Esophagus muscularis mucosa (tissue), 4 donors: ENCODE data around the gene PSAP. TPM values are rescaled to one million over a fixed set of nuclear protein-coding genes. Genes with fewer than 3 reads are reported as not detected.

Source experiments
- DNase-seq: peaks from one replicate; pipeline ENCODE4 v3.0.0-alpha.2; 2017; ENCODE audit errors: extremely low spot score
- H3K27ac ChIP-seq, 4 donors: fragments of 200-600 bp; sonication (generic); replicated peaks in 1 of 4; 1 replicate in 3 of 4; 2 replicates in 1 of 4; pipeline ENCODE4 v1.5.1; 2016 to 2019; ENCODE audit warnings: mild to moderate bottlenecking in 1 of 4
- H3K27me3 ChIP-seq, 4 donors: fragments of 200-600 bp; sonication (generic); one replicate each; pipeline versions ENCODE4 v1.5.1 to v1.6.0; 2016 to 2019
- H3K36me3 ChIP-seq, 4 donors: fragments of 200-600 bp; sonication (generic); one replicate each; pipeline ENCODE4 v1.5.1; 2016 to 2019
- H3K4me1 ChIP-seq, 4 donors: fragments of 200-600 bp; sonication (generic); one replicate each; pipeline ENCODE4 v1.5.1; 2016 to 2019
- H3K4me3 ChIP-seq, 4 donors: fragments of 200-600 bp; sonication (generic); 1 replicate in 2 of 4; 2 replicates in 2 of 4; pipeline ENCODE4 v1.5.1; 2016 to 2019; ENCODE audit warnings: mild to moderate bottlenecking in 4 of 4, moderate library complexity in 1 of 4
- H3K9me3 ChIP-seq, 4 donors: fragments of 200-600 bp; sonication (generic); 1 replicate in 3 of 4; 2 replicates in 1 of 4; pipeline ENCODE4 v1.5.1; 2016 to 2019
- CTCF ChIP-seq, 3 experiments: fragments of 200-600 bp in 2 of 3; fragments of 450-650 bp in 1 of 3; sonication (generic) in 2 of 3; IDR thresholded peaks; one replicate each; pipeline ENCODE4 v1.5.1; 2017 to 2019; ENCODE audit warnings: antibody characterized with exemption in 3 of 3, mild to moderate bottlenecking in 2 of 3, moderate library complexity in 1 of 3
- EP300 ChIP-seq: sonication (generic); formaldehyde crosslinking; IDR thresholded peaks from one replicate; pipeline ENCODE4 v1.6.1; 2017; ENCODE audit warnings: antibody characterized with exemption
- POLR2A ChIP-seq: fragments of 450-650 bp; IDR thresholded peaks from one replicate; pipeline ENCODE4 v1.6.1; 2017; ENCODE audit warnings: antibody characterized with exemption, moderate library complexity, mild to moderate bottlenecking, low read depth
- POLR2AphosphoS5 ChIP-seq, 2 donors: sonication (generic); formaldehyde crosslinking; IDR thresholded peaks; one replicate each; pipeline ENCODE4 v1.6.1; 2017; ENCODE audit warnings: antibody characterized with exemption in 2 of 2
- WGBS: methylation state at CpG from one replicate; pipeline ENCODE4 v1.1.5; 2018; 5-methylcytosine and 5-hydroxymethylcytosine counted together
- intact Hi-C: fragments of 100-400 bp; cut with DNase I; formaldehyde crosslinking; loops from one replicate; pipeline ENCODE4 v1.15.1; 2023
- total RNA-seq, 4 donors: library from RNA; depleted of rRNA; stranded (reverse); fragments of >200 nt; gene quantifications; one replicate each; pipeline versions ENCODE4 v1.1.0 to v1.2.1, GENCODE V29; 2016

The PSAP gene
- total RNA-seq, 4 donors from 2014 or later, result 537 to 740 (median 698) TPM

GRCh38 chr10:71815515-71816130, 35.4 kb downstream of the PSAP start:
- 73% methylated on average over 8 of the region's 15 CpGs for WGBS
- Histone ChIP-seq H3K36me3 (peaks cover 49 to 65% (median 60%) of the 10 kb centered on the region in 4 donors), H3K4me1 (peaks cover 38 to 56% (median 44%) of the 10 kb centered on the region in 4 donors), H3K27ac (no peak overlapping the region), H3K27me3 (no peaks in the 10 kb centered on the region), H3K4me3 (no peak overlapping the region), H3K9me3 (no peaks in the 10 kb centered on the region)
- intact Hi-C loops, result loop anchor here (10.0 kb wide), 2 partner anchors 251 to 501 kb away; partner anchors contain the start of gene SLC29A3
- DNase-seq, result no peak
- TF ChIP-seq POLR2A, result no peak
- no peak for TF ChIP-seq POLR2AphosphoS5 (IDR thresholded peaks at IDR 0.05)
- TF ChIP-seq CTCF (IDR thresholded peaks at IDR 0.05), result no peak
- no peak for TF ChIP-seq EP300

DNA sequence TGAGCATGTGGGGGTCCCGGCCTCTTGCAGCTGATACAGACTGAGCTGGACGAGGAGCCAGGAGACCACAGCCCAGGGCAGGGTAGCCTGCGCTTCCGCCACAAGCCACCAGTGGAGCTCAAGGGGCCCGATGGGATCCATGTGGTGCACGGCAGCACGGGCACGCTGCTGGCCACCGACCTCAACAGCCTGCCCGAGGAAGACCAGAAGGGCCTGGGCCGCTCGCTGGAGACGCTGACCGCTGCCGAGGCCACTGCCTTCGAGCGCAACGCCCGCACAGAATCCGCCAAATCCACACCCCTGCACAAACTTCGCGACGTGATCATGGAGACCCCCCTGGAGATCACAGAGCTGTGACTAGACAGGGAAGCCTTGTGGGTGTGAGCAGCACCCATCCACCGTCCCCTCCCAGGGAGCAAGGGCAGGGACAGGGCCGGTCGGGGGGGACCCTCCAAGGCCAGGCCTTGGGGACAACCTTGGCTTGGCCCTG, 36.1 kb downstream of the PSAP start:
- Histone ChIP-seq H3K27ac (no peak overlapping the region), H3K4me1 (peaks cover 38 to 56% (median 44%) of the 10 kb centered on the region in 4 donors), H3K9me3 (no peaks in the 10 kb centered on the region), H3K27me3 (no peaks in the 10 kb centered on the region), H3K36me3 (peaks cover 42 to 59% (median 53%) of the 10 kb centered on the region in 4 donors), H3K4me3 (no peak overlapping the region)
- WGBS, result 88% methylated on average over 7 of the region's 26 CpGs
- no peak for DNase-seq
- no peak for TF ChIP-seq POLR2AphosphoS5 (IDR thresholded peaks at IDR 0.05)
- no peak for TF ChIP-seq EP300
- TF ChIP-seq POLR2A, result no peak
- no peak for TF ChIP-seq CTCF (IDR thresholded peaks at IDR 0.05)
- intact Hi-C loops, result loop anchor here (5.0 to 10.0 kb wide), 3 partner anchors 250 to 500 kb away; partner anchors contain the start of genes CDH23 and SLC29A3

- WGBS, result 84% methylated on average over 4 of the region's 11 CpGs
- intact Hi-C loops, result loop anchor here (5.0 to 10.0 kb wide), 3 partner anchors 248 to 498 kb away; partner anchors contain the start of genes CDH23 and SLC29A3
- peaks cover 28 to 48% (median 39%) of the 10 kb centered on the region in 4 donors for H3K4me1 ChIP-seq
- TF ChIP-seq POLR2AphosphoS5 (IDR thresholded peaks at IDR 0.05), result no peak
- TF ChIP-seq CTCF (IDR thresholded peaks at IDR 0.05), result no peak
- TF ChIP-seq POLR2A, result no peak
- TF ChIP-seq EP300, result no peak
- peaks cover 23 to 39% (median 37%) of the 10 kb centered on the region in 4 donors for H3K36me3 ChIP-seq
- no peaks in the 10 kb centered on the region for H3K27me3 ChIP-seq
- no peaks in the 10 kb centered on the region for H3K9me3 ChIP-seq
- no peak overlapping the region for H3K27ac ChIP-seq
- DNase-seq, result no peak
- no peak overlapping the region for H3K4me3 ChIP-seq
Measured at GRCh38 chr10:71812913-71813590, 38.0 kb downstream of the PSAP start.

DNA sequence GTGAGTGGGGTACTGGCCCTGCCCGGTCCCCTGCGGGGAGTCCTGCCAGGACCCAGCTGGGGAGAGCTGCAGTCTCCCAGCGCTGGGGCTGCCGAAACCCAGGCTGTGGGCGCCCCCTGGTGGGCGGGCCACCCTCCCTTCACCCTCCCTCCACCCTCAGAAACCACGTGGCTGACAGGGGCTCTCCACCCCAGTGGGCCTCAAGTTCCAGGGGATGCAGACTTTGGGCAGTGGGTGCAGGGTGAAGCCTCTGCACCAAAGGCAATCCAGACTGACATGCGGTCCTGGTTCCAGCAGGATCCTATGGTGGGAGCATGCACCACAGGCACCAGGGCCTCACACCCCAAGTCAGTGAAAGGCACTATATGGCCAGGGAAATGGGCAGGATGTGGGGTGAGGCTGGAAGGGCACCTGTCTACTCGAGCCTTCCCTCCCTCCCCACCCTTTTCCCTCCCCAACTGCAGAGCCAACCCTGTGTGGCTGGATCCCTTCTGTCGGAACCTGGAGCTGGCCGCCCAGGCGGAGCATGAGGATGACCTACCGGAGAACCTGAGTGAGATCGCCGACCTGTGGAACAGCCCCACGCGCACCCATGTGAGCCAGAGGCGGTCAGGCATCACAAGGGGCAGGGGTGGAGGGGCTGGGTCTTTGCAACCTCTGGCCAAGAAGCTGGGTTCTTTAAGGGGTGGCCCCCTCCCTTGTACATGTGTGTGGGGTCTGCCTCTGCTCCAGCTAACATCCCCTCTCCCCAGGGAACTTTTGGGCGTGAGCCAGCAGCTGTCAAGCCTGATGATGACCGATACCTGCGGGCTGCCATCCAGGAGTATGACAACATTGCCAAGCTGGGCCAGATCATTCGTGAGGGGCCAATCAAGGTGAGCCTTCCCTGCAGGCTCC, 38.8 kb downstream of the PSAP start:
- DNase-seq, result no peak
- H3K27me3 ChIP-seq, result no peaks in the 10 kb centered on the region
- H3K36me3 ChIP-seq, result peaks cover 17 to 32% (median 29%) of the 10 kb centered on the region in 4 donors
- WGBS, result 48% methylated on average over 10 of the region's 22 CpGs
- intact Hi-C loops, result loop anchor here (5.0 to 10.0 kb wide), 3 partner anchors 247 to 497 kb away; partner anchors contain the start of genes CDH23 and SLC29A3
- no peaks in the 10 kb centered on the region for H3K9me3 ChIP-seq
- TF ChIP-seq POLR2A, result no peak
- TF ChIP-seq CTCF (IDR thresholded peaks at IDR 0.05), result peak; percentile 73 to 95 (median 85)
- TF ChIP-seq EP300, result no peak
- no peak for TF ChIP-seq POLR2AphosphoS5 (IDR thresholded peaks at IDR 0.05)
- peaks cover 21 to 41% (median 31%) of the 10 kb centered on the region in 4 donors for H3K4me1 ChIP-seq
- no peak overlapping the region for H3K27ac ChIP-seq
- H3K4me3 ChIP-seq, result no peak overlapping the region
